GM23338 (cell line): ENCODE measurements around the gene ATP12A. TPM values are rescaled to one million over a fixed set of nuclear protein-coding genes. Genes with fewer than 3 reads are reported as not detected.

Experiments
- ATAC-seq: fragments of 200-7000 bp; cut with Tn5 transposase; 3 replicates; pipeline ENCODE4 v1.9.1; 2020
- DNase-seq: peaks from one replicate; pipeline ENCODE4 v3.0.0-alpha.2; 2015; ENCODE audit warnings: low spot score
- H2AFZ ChIP-seq: fragments of 200-600 bp; sonication (generic); 2 replicates; pipeline ENCODE4 v1.8.0; 2016; ENCODE audit warnings: antibody characterized with exemption, mild to moderate bottlenecking, moderate library complexity
- H3F3A ChIP-seq: fragments of 200-600 bp; sonication (generic); replicated peaks from 2 replicates; pipeline ENCODE4 v1.8.0; 2017; ENCODE audit warnings: antibody characterized with exemption, mixed run types, low read depth
- H3K27ac ChIP-seq: fragments of 200-600 bp; sonication (generic); 2 replicates; pipeline ENCODE4 v1.6.1; 2016; ENCODE audit warnings: low read depth
- H3K27me3 ChIP-seq: fragments of 200-600 bp; sonication (generic); 2 replicates; pipeline ENCODE4 v1.8.0; 2016; ENCODE audit warnings: mild to moderate bottlenecking, mixed run types, moderate library complexity; ENCODE audit not compliant: insufficient read depth
- H3K36me3 ChIP-seq: fragments of 200-600 bp; sonication (generic); 2 replicates; pipeline ENCODE4 v1.8.0; 2016; ENCODE audit warnings: mild to moderate bottlenecking; ENCODE audit not compliant: insufficient read depth
- H3K4me1 ChIP-seq: fragments of 200-600 bp; sonication (generic); 2 replicates; pipeline ENCODE4 v1.8.0; 2016; ENCODE audit warnings: mild to moderate bottlenecking, moderate library complexity; ENCODE audit not compliant: insufficient read depth
- H3K4me2 ChIP-seq: fragments of 200-600 bp; sonication (generic); 2 replicates; pipeline ENCODE4 v1.7.1; 2017; ENCODE audit warnings: mixed run types
- H3K4me3 ChIP-seq: fragments of 200-600 bp; sonication (generic); 2 replicates; pipeline ENCODE4 v1.6.1; 2016; ENCODE audit warnings: mixed run types
- H3K79me2 ChIP-seq: fragments of 200-600 bp; sonication (generic); replicated peaks from 2 replicates; pipeline ENCODE4 v1.8.0; 2017; ENCODE audit warnings: mild to moderate bottlenecking; ENCODE audit not compliant: insufficient read depth
- H3K9me2 ChIP-seq: fragments of 200-600 bp; sonication (generic); 2 replicates; pipeline ENCODE4 v1.8.0; 2017; ENCODE audit not compliant: insufficient read depth
- H4K20me1 ChIP-seq: fragments of 200-600 bp; sonication (generic); replicated peaks from 2 replicates; pipeline ENCODE4 v1.8.0; 2017; ENCODE audit warnings: mild to moderate bottlenecking; ENCODE audit not compliant: insufficient read depth
- H3K27ac Mint-ChIP-seq: 2 replicates; pipeline ENCODE4 v1.8.0; 2020; ENCODE audit warnings: inconsistent platforms, mild to moderate bottlenecking, moderate library complexity, mixed read lengths
- H3K27me3 Mint-ChIP-seq: 3 replicates; pipeline ENCODE4 v1.8.0; 2022; ENCODE audit warnings: low read depth, mild to moderate bottlenecking, moderate library complexity, mixed read lengths, inconsistent platforms; ENCODE audit not compliant: insufficient read depth, poor library complexity
- H3K36me3 Mint-ChIP-seq: 3 replicates; pipeline ENCODE4 v1.8.0; 2021; ENCODE audit warnings: low read depth, mild to moderate bottlenecking, inconsistent platforms, moderate library complexity, mixed read lengths
- H3K4me1 Mint-ChIP-seq: 3 replicates; pipeline ENCODE4 v1.8.0; 2020; ENCODE audit warnings: mild to moderate bottlenecking, inconsistent platforms, mixed read lengths
- H3K4me3 Mint-ChIP-seq: 3 replicates; pipeline ENCODE4 v1.8.0; 2021; ENCODE audit warnings: moderate library complexity, mild to moderate bottlenecking, inconsistent platforms, mixed read lengths
- H3K9me3 Mint-ChIP-seq: 3 replicates; pipeline ENCODE4 v1.8.0; 2020; ENCODE audit warnings: moderate library complexity, mild to moderate bottlenecking, inconsistent platforms, mixed read lengths
- EZH2 ChIP-seq: fragments of 200-600 bp; sonication (generic); IDR thresholded peaks from one replicate; pipeline ENCODE4 v1.8.0; 2017; ENCODE audit warnings: antibody characterized with exemption, mild to moderate bottlenecking, low read depth; ENCODE audit not compliant: unreplicated experiment
- EZH2phosphoT487 ChIP-seq: fragments of 200-600 bp; sonication (generic); IDR thresholded peaks from one replicate; pipeline ENCODE4 v1.8.1; 2018; ENCODE audit warnings: antibody characterized with exemption; ENCODE audit not compliant: unreplicated experiment
- POLR2AphosphoS5 ChIP-seq: IDR thresholded peaks from 2 replicates; pipeline ENCODE4 v1.6.1; 2016; ENCODE audit warnings: antibody characterized with exemption, low read depth
- ZNF462 ChIP-seq: fragments of 250-450 bp; sonication (Bioruptor Pico); IDR thresholded peaks from 2 replicates; pipeline ENCODE4 v1.5.0; 2020; ENCODE audit warnings: mild to moderate bottlenecking, moderate library complexity
- polyA plus RNA-seq: library from polyadenylated mRNA; unstranded; fragments of >200 nt; fragmentation: Nextera tagmentation; extraction: Ambion mirVana; gene quantifications from 2 replicates; pipeline ENCODE4 v1.2.1, GENCODE V29; 2016
- total RNA-seq: library from RNA; depleted of rRNA; stranded (reverse); fragments of >200 nt; shearing (Covaris generic); gene quantifications from 2 replicates; pipeline ENCODE4 v1.2.3, GENCODE V29; 2014
- TF ChIP-seq, protein P1 (sequence below): IDR thresholded peaks from 2 replicates; pipeline ENCODE4 v1.6.1; 2016; ENCODE audit warnings: antibody characterized with exemption
- TF ChIP-seq, protein P2 (sequence below), 2 experiments: fragments of 200-600 bp in 1 of 2; sonication (generic) in 1 of 2; conservative IDR thresholded peaks; 2 replicates each; pipeline versions ENCODE4 v1.5.1 to v1.6.1; 2016 to 2017; ENCODE audit warnings: antibody characterized with exemption in 2 of 2, low read depth in 2 of 2, mild to moderate bottlenecking in 2 of 2, moderate library complexity in 1 of 2

The ATP12A gene
- total and polyA plus RNA-seq, 2 experiments from 2014 or later, result 0.40 to 1.0 TPM

DNA sequence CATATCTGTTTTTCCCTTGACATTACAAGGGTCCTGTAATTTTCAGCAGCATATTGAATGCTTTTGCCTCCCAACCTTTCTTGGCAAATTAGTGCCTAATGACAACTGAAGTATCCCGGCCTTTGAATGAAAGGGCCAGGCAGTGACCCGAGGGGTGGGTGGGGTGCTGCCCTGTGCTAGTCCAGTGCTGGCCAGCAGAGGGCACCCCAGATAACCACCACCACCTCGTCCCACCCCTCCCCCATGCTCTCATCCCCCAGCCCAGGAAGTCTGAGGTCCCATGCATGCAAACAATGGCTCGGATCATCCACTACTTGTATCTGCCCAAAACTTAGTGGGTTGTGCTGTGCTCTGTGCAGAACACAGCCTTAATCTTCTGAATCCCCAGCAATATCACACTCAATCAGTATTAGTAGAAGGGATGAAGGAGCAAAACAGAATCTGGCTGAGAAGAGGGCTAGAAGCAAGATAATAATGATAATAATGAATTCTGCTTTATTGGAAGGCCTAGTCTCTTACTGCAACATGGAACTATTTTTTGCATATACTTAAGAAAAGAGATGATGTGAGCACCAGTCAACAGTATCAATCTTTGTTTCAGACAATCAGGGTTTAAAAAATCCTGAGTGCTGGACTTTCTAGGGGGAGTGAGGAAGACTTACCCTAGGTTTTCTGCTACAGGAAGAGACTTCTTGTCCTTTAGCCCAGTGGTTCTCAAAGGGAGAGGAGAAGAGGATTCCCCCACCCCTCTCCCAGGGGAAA, 3.8 kb downstream of the ATP12A start:
- DNase-seq (peak; percentile 88), ATAC-seq (peak; percentile 68)
- Histone ChIP-seq H4K20me1 (no peaks in the 10 kb centered on the region), H3K4me3 (no peak overlapping the region), H3F3A (no peaks in the 10 kb centered on the region), H3K36me3 (no peaks in the 10 kb centered on the region), H3K9me2 (no peaks in the 10 kb centered on the region), H3K79me2 (no peaks in the 10 kb centered on the region), H3K4me2 (peak overlapping the region; percentile 39), H3K27me3 (peaks cover 26% of the 10 kb centered on the region), H2AFZ (peak overlapping the region; percentile 3), H3K27ac (no peak overlapping the region), H3K4me1 (peaks cover 25% of the 10 kb centered on the region)
- peak overlapping the region; percentile 20; the same call in 1 of the 3 replicates for H3K4me3 Mint-ChIP-seq
- H3K27ac Mint-ChIP-seq, result peak overlapping the region; percentile 76
- no peaks in the 10 kb centered on the region for H3K9me3 Mint-ChIP-seq
- H3K27me3 Mint-ChIP-seq, result peaks cover 31% of the 10 kb centered on the region
- peaks cover 57% of the 10 kb centered on the region for H3K4me1 Mint-ChIP-seq
- no peak for TF ChIP-seq EZH2
- TF ChIP-seq EZH2phosphoT487, result no peak
- TF ChIP-seq, protein P1, sequence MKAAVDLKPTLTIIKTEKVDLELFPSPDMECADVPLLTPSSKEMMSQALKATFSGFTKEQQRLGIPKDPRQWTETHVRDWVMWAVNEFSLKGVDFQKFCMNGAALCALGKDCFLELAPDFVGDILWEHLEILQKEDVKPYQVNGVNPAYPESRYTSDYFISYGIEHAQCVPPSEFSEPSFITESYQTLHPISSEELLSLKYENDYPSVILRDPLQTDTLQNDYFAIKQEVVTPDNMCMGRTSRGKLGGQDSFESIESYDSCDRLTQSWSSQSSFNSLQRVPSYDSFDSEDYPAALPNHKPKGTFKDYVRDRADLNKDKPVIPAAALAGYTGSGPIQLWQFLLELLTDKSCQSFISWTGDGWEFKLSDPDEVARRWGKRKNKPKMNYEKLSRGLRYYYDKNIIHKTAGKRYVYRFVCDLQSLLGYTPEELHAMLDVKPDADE, result no peak
- TF ChIP-seq, protein P2, sequence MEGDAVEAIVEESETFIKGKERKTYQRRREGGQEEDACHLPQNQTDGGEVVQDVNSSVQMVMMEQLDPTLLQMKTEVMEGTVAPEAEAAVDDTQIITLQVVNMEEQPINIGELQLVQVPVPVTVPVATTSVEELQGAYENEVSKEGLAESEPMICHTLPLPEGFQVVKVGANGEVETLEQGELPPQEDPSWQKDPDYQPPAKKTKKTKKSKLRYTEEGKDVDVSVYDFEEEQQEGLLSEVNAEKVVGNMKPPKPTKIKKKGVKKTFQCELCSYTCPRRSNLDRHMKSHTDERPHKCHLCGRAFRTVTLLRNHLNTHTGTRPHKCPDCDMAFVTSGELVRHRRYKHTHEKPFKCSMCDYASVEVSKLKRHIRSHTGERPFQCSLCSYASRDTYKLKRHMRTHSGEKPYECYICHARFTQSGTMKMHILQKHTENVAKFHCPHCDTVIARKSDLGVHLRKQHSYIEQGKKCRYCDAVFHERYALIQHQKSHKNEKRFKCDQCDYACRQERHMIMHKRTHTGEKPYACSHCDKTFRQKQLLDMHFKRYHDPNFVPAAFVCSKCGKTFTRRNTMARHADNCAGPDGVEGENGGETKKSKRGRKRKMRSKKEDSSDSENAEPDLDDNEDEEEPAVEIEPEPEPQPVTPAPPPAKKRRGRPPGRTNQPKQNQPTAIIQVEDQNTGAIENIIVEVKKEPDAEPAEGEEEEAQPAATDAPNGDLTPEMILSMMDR (conservative IDR thresholded peaks at IDR 0.05; ENCODE audit: low read depth in 2 of 2), result peak; percentile 79 to 82
- TF ChIP-seq POLR2AphosphoS5, result no peak
- peak; percentile 4; the same call in 1 of the 2 replicates for TF ChIP-seq ZNF462 (CRISPR knock-in tag)
- no peaks in the 10 kb centered on the region for H3K36me3 Mint-ChIP-seq
